Breast epithelium (tissue), 4 donors: ENCODE measurements around the gene CPT2. TPM values are rescaled to one million over a fixed set of nuclear protein-coding genes. Genes with fewer than 3 reads are reported as not detected.

Source experiments
- DNase-seq, 2 donors: peaks; one replicate each; pipeline ENCODE4 v3.0.0-alpha.2; 2019; ENCODE audit warnings: low spot score in 2 of 2
- H3K27ac ChIP-seq, 2 donors: fragments of 200-600 bp; sonication (generic) in 1 of 2; one replicate each; pipeline ENCODE4 v1.5.1; 2016 to 2019; ENCODE audit warnings: mild to moderate bottlenecking in 1 of 2
- H3K27me3 ChIP-seq, 2 donors: fragments of 200-600 bp; sonication (generic) in 1 of 2; one replicate each; pipeline versions ENCODE4 v1.5.1 to v1.6.0; 2017 to 2019; ENCODE audit warnings: control low read depth in 1 of 2, mild to moderate bottlenecking in 1 of 2
- H3K36me3 ChIP-seq: fragments of 200-600 bp; one replicate; pipeline ENCODE4 v1.5.1; 2019
- H3K4me1 ChIP-seq, 2 donors: fragments of 200-600 bp; sonication (generic); one replicate each; pipeline ENCODE4 v1.5.1; 2016 to 2019; ENCODE audit warnings: control low read depth in 1 of 2
- H3K4me3 ChIP-seq, 3 donors: fragments of 200-600 bp; sonication (generic); 1 replicate in 2 of 3; 2 replicates in 1 of 3; pipeline ENCODE4 v1.5.1; 2016 to 2019; ENCODE audit warnings: mild to moderate bottlenecking in 3 of 3, moderate library complexity in 2 of 3
- H3K9me3 ChIP-seq, 2 donors: fragments of 200-600 bp; sonication (generic) in 1 of 2; one replicate each; pipeline ENCODE4 v1.5.1; 2016 to 2019; ENCODE audit warnings: control low read depth in 1 of 2
- POLR2A ChIP-seq: fragments of 450-650 bp; IDR thresholded peaks from one replicate; pipeline ENCODE4 v1.6.1; 2016; ENCODE audit warnings: antibody characterized with exemption, mild to moderate bottlenecking, moderate library complexity
- POLR2AphosphoS5 ChIP-seq, 3 donors: sonication (generic); formaldehyde crosslinking; IDR thresholded peaks; one replicate each; pipeline ENCODE4 v1.6.1; 2017; ENCODE audit warnings: antibody characterized with exemption in 3 of 3
- intact Hi-C: fragments of 100-400 bp; cut with DNase I; formaldehyde crosslinking; loops from one replicate; pipeline ENCODE4 v1.15.1; 2023; ENCODE audit warnings: low total_unique reads
- total RNA-seq, 3 donors: library from RNA; depleted of rRNA; stranded (reverse); fragments of >200 nt; gene quantifications; one replicate each; pipeline ENCODE4 v1.1.0, GENCODE V29; 2016
- TF ChIP-seq, protein P1 (sequence below), 3 donors: fragments of 450-650 bp; IDR thresholded peaks; one replicate each; pipeline ENCODE4 v1.5.1; 2016 to 2017; ENCODE audit warnings: antibody characterized with exemption in 3 of 3, mild to moderate bottlenecking in 3 of 3, moderate library complexity in 3 of 3

CPT2 gene
- total RNA-seq, 3 donors from 2014 or later, result 20.5 to 26.2 (median 22.9) TPM

DNA sequence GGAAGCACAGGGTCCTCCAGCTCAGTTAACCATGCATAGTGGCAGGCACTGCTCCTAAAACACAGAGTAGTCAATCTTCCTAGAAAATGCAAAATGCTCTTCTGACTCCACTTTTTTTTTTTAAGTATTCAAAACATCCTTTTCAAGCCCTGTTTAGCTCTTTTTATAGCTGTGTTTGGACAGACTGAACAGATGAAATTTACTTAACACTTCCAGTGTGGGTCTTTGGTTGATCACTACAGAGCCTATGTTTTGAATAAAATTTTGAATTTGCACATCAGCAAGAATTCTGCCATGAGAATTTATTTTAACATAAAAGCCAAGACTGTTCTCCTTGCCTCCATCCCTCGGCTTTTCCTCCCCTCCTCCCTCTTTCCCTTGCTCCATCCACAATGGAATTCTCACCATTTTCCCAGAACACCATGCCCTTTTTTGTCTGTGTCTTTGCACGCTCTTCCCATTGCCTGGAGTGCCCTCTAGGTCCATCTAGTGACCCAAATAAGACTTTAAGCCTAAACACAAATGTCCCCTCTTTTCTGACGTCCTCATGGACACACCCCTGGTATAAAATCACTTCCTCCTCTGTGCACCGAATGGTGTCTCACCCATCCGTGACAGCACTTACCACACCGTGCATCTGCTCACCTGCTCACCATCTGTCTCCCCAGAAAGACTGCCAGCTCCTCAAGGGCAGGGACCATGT is 24.0 kb upstream of the CPT2 start:
- Histone ChIP-seq H3K9me3 (no peaks in the 10 kb centered on the region), H3K36me3 (no peaks in the 10 kb centered on the region), H3K27me3 (no peaks in the 10 kb centered on the region), H3K4me3 (no peak overlapping the region), H3K27ac (no peak overlapping the region), H3K4me1 (no peaks in the 10 kb centered on the region)
- intact Hi-C loops, result no loop called here
- TF ChIP-seq, protein P1, sequence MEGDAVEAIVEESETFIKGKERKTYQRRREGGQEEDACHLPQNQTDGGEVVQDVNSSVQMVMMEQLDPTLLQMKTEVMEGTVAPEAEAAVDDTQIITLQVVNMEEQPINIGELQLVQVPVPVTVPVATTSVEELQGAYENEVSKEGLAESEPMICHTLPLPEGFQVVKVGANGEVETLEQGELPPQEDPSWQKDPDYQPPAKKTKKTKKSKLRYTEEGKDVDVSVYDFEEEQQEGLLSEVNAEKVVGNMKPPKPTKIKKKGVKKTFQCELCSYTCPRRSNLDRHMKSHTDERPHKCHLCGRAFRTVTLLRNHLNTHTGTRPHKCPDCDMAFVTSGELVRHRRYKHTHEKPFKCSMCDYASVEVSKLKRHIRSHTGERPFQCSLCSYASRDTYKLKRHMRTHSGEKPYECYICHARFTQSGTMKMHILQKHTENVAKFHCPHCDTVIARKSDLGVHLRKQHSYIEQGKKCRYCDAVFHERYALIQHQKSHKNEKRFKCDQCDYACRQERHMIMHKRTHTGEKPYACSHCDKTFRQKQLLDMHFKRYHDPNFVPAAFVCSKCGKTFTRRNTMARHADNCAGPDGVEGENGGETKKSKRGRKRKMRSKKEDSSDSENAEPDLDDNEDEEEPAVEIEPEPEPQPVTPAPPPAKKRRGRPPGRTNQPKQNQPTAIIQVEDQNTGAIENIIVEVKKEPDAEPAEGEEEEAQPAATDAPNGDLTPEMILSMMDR (IDR thresholded peaks at IDR 0.05), result no peak
- TF ChIP-seq POLR2A (no peak), POLR2AphosphoS5 (IDR thresholded peaks at IDR 0.05) (no peak)
- no peak for DNase-seq

DNA sequence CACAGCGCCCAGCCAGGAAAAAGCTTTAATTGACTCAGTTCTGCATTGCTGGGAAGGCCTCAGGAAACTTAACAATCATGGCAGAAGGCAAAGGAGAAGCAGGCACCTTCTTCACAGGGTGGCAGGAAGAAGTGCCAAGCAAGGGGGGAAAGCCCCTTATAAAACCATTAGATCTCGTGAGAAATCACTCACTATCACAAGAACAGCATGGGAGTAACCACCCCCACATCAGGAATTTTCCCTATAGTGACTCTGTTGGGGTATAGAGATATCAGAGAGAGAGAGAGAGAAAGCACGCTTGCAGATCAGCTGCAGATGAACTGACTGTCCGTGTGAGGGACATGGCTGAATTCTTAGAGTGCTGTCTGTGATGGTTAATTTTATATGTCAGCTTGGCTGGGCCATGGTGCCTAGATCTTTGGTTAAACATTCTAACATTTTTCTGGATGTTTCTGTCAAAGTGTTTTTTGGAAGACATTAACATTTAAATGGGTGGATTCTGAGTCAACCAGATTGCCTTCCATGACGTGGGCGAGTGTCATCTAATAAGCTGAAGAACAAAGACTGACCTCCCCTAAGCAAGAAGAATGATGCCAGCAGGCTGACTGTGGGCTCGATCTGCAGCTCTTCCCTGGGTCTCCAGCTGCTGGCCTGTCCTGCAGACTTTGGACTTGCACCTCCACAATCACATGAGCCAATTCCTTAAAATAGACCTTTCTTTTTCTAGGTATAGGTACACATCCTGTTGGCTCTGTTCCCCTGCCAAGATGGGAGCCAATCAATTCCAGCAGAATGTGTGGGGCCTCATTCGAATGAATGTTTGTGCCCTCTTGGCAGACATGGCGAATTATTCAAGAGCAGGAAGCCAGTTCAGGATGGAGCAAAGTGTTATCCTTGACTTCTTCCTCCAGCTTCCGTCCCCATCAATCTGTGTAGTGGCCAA is 21.4 kb upstream of the CPT2 start:
- Histone ChIP-seq H3K4me1 (no peaks in the 10 kb centered on the region), H3K27ac (no peak overlapping the region)
- intact Hi-C loops, result no loop called here

DNA sequence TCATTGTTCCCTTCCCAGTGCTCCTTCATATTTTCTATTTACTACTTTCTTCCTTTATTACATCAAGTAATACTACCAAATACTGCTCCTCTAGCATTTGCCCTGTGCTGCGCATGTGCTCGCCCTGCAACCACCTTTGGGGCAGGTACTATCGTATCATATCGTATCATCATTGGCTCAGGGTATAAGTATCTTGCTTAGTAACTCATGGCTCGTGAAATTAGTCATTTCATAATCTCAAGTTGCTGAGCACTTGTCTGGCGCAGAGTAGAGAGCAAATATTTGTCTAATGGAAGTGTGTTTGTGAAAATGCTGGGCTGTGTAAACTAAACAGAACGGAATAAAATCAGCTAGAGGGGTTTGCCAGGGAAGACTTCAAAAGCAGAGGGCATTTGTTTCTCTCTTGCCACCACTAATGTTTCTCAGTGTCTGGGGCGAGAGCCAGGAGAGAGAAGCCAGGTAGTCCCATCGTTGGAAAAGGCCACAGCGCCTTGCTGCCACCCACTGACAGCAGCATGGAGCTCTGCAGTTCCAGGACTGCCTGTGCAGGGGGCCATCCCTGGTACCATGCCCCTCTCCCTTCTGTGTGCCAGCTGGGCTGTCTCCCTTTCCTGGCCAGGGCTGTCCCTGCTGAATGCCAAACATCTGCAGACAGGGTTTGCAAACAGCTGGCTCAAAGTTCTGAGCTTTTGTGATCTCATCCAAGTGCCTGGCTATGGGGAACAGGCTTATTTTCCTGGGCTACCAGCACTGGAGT is 20.0 kb upstream of the CPT2 start:
- Histone ChIP-seq H3K9me3 (no peaks in the 10 kb centered on the region), H3K27me3 (no peaks in the 10 kb centered on the region), H3K27ac (peak overlapping the region in 1 of 2 donors; percentile 9), H3K36me3 (no peaks in the 10 kb centered on the region), H3K4me1 (no peaks in the 10 kb centered on the region), H3K4me3 (no peak overlapping the region)
- intact Hi-C loops, result no loop called here
- no peak for DNase-seq
- TF ChIP-seq POLR2A (no peak), POLR2AphosphoS5 (IDR thresholded peaks at IDR 0.05) (no peak)
- TF ChIP-seq, protein P1 (IDR thresholded peaks at IDR 0.05), result no peak

More for the DNA sequence above, 21.4 kb upstream of the CPT2 start:
- no peak overlapping the region for H3K4me3 ChIP-seq
- no peak for TF ChIP-seq POLR2A
- no peak for TF ChIP-seq POLR2AphosphoS5 (IDR thresholded peaks at IDR 0.05)
- TF ChIP-seq, protein P1 (IDR thresholded peaks at IDR 0.05), result no peak
- no peaks in the 10 kb centered on the region for H3K27me3 ChIP-seq
- H3K36me3 ChIP-seq, result no peaks in the 10 kb centered on the region
- DNase-seq, result no peak
- H3K9me3 ChIP-seq, result no peaks in the 10 kb centered on the region

DNA sequence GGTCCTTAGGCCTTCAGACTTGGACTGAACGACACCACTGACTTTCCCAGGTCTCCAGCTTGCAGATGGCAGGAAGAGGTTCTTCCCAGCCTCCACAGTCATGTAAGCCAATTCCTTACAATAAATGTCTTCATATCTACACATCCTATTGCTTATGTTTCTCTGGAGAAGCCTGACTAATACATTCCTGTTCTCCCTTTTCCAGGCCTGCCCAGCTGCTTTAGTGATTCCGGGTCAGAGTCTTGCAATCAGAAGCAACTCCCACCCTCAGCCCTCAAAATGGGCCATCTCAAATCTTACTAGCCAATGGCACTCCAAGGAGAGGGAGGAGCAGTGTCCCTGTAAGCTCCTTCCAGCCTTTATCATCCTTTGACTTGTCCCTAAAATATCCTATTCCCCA is 16.4 kb upstream of the CPT2 start:
- intact Hi-C loops, result no loop called here
- H3K4me3 ChIP-seq, result no peak overlapping the region
- H3K36me3 ChIP-seq, result no peaks in the 10 kb centered on the region
- H3K27ac ChIP-seq, result no peak overlapping the region
- H3K4me1 ChIP-seq, result no peaks in the 10 kb centered on the region
- no peak for TF ChIP-seq POLR2A
- TF ChIP-seq, protein P1 (IDR thresholded peaks at IDR 0.05), result no peak
- no peaks in the 10 kb centered on the region for H3K9me3 ChIP-seq
- H3K27me3 ChIP-seq, result no peaks in the 10 kb centered on the region
- no peak for DNase-seq
